Retinal pigment epithelial cell (primary cell): ENCODE data around the gene PRRX1.

Source experiments
- DNase-seq: peaks from one replicate; pipeline ENCODE4 v3.0.0-alpha.2; 2010; ENCODE audit warnings: low read depth
- H3K4me3 ChIP-seq: 2 replicates; pipeline ENCODE4 v1.5.1; 2011; ENCODE audit warnings: mild to moderate bottlenecking, low read length, control low read depth, moderate library complexity
- TF ChIP-seq, protein P1 (sequence below): conservative IDR thresholded peaks from 2 replicates; pipeline ENCODE4 v1.5.1; 2011; ENCODE audit warnings: low read depth, low read length, control low read depth, inconsistent platforms

Gene PRRX1

DNA sequence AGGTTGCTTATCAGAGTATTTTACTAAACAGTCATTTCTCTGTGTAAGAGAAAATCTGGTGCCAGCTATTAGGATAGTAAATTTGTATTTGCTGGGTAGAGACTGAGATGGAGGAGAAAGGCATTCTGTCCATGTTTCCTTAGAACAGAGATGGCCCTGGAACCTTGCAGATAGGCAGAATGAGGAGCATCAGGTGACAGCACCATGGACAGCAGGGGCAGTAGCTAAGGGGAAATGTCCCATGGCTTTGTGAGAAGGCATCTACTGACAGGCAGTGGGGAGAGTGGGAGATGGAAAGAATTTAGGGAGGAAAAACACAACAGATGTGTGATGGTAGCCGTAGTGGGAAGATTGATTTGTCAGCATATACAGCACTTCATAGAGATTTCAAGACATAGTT, 105.0 kb downstream of the PRRX1 start:
- no peak for DNase-seq
- H3K4me3 ChIP-seq = no peak overlapping the region
- TF ChIP-seq, protein P1, sequence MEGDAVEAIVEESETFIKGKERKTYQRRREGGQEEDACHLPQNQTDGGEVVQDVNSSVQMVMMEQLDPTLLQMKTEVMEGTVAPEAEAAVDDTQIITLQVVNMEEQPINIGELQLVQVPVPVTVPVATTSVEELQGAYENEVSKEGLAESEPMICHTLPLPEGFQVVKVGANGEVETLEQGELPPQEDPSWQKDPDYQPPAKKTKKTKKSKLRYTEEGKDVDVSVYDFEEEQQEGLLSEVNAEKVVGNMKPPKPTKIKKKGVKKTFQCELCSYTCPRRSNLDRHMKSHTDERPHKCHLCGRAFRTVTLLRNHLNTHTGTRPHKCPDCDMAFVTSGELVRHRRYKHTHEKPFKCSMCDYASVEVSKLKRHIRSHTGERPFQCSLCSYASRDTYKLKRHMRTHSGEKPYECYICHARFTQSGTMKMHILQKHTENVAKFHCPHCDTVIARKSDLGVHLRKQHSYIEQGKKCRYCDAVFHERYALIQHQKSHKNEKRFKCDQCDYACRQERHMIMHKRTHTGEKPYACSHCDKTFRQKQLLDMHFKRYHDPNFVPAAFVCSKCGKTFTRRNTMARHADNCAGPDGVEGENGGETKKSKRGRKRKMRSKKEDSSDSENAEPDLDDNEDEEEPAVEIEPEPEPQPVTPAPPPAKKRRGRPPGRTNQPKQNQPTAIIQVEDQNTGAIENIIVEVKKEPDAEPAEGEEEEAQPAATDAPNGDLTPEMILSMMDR = no peak

DNA sequence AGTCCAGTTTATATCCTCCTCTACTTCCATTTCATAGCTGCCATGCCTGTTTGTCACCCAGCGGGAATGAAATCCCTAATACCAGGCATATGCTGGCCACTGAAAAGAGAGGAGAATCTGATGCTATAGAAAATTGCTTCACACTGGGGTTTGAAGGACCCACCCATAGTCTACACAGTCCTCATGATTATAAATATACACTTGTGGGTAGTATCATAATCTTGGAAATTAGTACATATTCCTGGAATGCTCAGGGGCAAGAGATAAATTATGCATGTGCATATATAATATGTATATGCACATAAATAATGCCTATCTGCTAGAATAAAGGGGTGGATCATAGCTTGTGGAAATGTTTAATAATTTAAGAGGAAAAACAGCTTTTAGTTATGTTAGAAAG, 105.8 kb downstream of the PRRX1 start:
- TF ChIP-seq, protein P1 = no peak
- no peak for DNase-seq
- no peak overlapping the region for H3K4me3 ChIP-seq

- DNase-seq = no peak
- no peak overlapping the region for H3K4me3 ChIP-seq
- TF ChIP-seq, protein P1 = no peak
These were observed 106.3 kb downstream of the PRRX1 start for GRCh38 chr1:170770254-170770653.

DNA sequence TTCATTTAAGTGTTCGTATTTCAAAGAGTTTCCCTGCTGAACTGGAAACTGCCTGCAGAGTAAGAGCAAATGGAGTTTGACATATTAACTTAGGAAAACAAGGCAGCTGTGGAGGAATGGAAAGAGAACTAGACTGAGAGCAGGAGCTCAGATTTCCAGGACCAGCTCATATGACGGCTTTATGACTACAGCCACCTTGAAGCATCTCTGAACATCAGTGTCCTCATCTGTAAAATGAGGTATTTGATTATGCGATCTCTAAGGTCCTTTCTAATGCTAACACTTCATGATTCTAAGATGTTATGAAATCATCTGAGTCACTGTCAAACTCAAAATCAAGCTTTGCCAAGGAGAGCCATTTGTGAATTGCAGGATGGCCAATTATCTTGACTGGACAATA, 112.3 kb downstream of the PRRX1 start:
- DNase-seq = no peak
- TF ChIP-seq, protein P1 = no peak
- no peak overlapping the region for H3K4me3 ChIP-seq

- H3K4me3 ChIP-seq = no peak overlapping the region
- TF ChIP-seq, protein P1 = no peak
- DNase-seq = no peak
These were observed 112.8 kb downstream of the PRRX1 start for GRCh38 chr1:170776777-170777176.
